Neural cell (in vitro differentiated cells): Measurements from ENCODE around the gene SKOR1. TPM values are rescaled to one million over a fixed set of nuclear protein-coding genes. Genes with fewer than 3 reads are reported as not detected.

Source experiments
- H2AFZ ChIP-seq: fragments of 200-600, 300-800 bp; sonication (generic), shearing (Covaris generic); 2 replicates; pipeline ENCODE4 v1.6.0; 2014; ENCODE audit warnings: low read depth, mild to moderate bottlenecking, antibody characterized with exemption, low read length, moderate library complexity
- H3F3A ChIP-seq: fragments of 200-600 bp; shearing (Covaris generic); 2 replicates; pipeline ENCODE4 v1.6.1; 2016; ENCODE audit warnings: mild to moderate bottlenecking, moderate library complexity, mixed read lengths, antibody characterized with exemption, low read length; ENCODE audit not compliant: insufficient read depth, poor library complexity, severe bottlenecking
- H3K27ac ChIP-seq: fragments of 200-600, 300-800 bp; sonication (generic), shearing (Covaris generic); 2 replicates; pipeline ENCODE4 v1.5.1; 2014; ENCODE audit warnings: mild to moderate bottlenecking, low read length, moderate library complexity
- H3K27me3 ChIP-seq: fragments of 300-800, 200-600 bp; sonication (generic), shearing (Covaris generic); 2 replicates; pipeline ENCODE4 v1.6.0; 2014; ENCODE audit warnings: mild to moderate bottlenecking, low read depth, low read length, moderate library complexity; ENCODE audit not compliant: insufficient read depth
- H3K36me3 ChIP-seq: fragments of 300-800, 200-600 bp; sonication (generic), shearing (Covaris generic); 2 replicates; pipeline ENCODE4 v1.5.1; 2014; ENCODE audit warnings: mild to moderate bottlenecking, antibody characterized with exemption, low read length, moderate library complexity; ENCODE audit not compliant: insufficient read depth
- H3K4me2 ChIP-seq: fragments of 300-800, 200-600 bp; sonication (generic), shearing (Covaris generic); 2 replicates; pipeline ENCODE4 v1.6.0; 2014; ENCODE audit warnings: mild to moderate bottlenecking, low read length
- H3K4me3 ChIP-seq: fragments of 300-800, 200-600 bp; sonication (generic), shearing (Covaris generic); 2 replicates; pipeline ENCODE4 v1.5.1; 2014; ENCODE audit warnings: mild to moderate bottlenecking, low read length, moderate library complexity
- H3K79me2 ChIP-seq: fragments of 200-600 bp; shearing (Covaris generic); replicated peaks from 2 replicates; pipeline ENCODE4 v1.6.0; 2014; ENCODE audit warnings: mild to moderate bottlenecking, low read length, moderate library complexity; ENCODE audit not compliant: insufficient read depth
- H3K9ac ChIP-seq: fragments of 300-800, 200-600 bp; sonication (generic), shearing (Covaris generic); 2 replicates; pipeline ENCODE4 v1.6.1; 2016; ENCODE audit warnings: mild to moderate bottlenecking, low read length, mixed read lengths
- H3K9me2 ChIP-seq: fragments of 200-600 bp; shearing (Covaris generic); 2 replicates; pipeline ENCODE4 v1.6.1; 2016; ENCODE audit warnings: mild to moderate bottlenecking, low read length, mixed read lengths; ENCODE audit not compliant: insufficient read depth
- H3K9me3 ChIP-seq: fragments of 200-600, 300-800 bp; sonication (generic), shearing (Covaris generic); 2 replicates; pipeline ENCODE4 v1.6.1; 2016; ENCODE audit warnings: mild to moderate bottlenecking, mixed run types, low read length, moderate library complexity, mixed read lengths
- H4K20me1 ChIP-seq: fragments of 200-600 bp; shearing (Covaris generic); 2 replicates; pipeline ENCODE4 v1.6.1; 2016; ENCODE audit warnings: mild to moderate bottlenecking, mixed run types; ENCODE audit not compliant: insufficient read depth
- EZH2 ChIP-seq: fragments of 200-600, 300-800 bp; shearing (Covaris generic), sonication (generic); IDR thresholded peaks from 2 replicates; pipeline ENCODE4 v1.6.1; 2014; ENCODE audit warnings: antibody characterized with exemption, low read length, borderline replicate concordance, mild to moderate bottlenecking; ENCODE audit not compliant: insufficient read depth, poor library complexity, severe bottlenecking
- MXI1 ChIP-seq: fragments of 450-650 bp; conservative IDR thresholded peaks from 2 replicates; pipeline ENCODE4 v1.6.1; 2014; ENCODE audit warnings: antibody characterized with exemption, mild to moderate bottlenecking; ENCODE audit not compliant: poor library complexity, severe bottlenecking
- REST ChIP-seq: IDR thresholded peaks from 2 replicates; pipeline ENCODE4 v1.6.1; 2012; ENCODE audit warnings: borderline replicate concordance
- TAF1 ChIP-seq: IDR thresholded peaks from 2 replicates; pipeline ENCODE4 v1.6.1; 2012; ENCODE audit warnings: low read depth
- polyA plus RNA-seq: library from polyadenylated mRNA; depleted of rRNA; stranded (reverse); fragments of >200 nt; gene quantifications from 2 replicates; pipeline ENCODE4 v1.2.3, GENCODE V29; 2014
- small RNA-seq, 3 experiments: library from RNA; depleted of rRNA; stranded (forward); fragments of <200 nt; gene quantifications; one replicate each; pipeline ENCODE3, GENCODE V24; 2012

Gene SKOR1
- polyA plus RNA-seq, 1 donor from 2014 or later: 0.81 TPM

GRCh38 chr15:67884009-67884408 is 58.7 kb downstream of the SKOR1 start:
- H4K20me1 ChIP-seq: no peaks in the 10 kb centered on the region
- no peak overlapping the region for H3K4me2 ChIP-seq
- no peak overlapping the region for H2AFZ ChIP-seq
- H3F3A ChIP-seq: no peaks in the 10 kb centered on the region
- no peaks in the 10 kb centered on the region for H3K9me2 ChIP-seq
- TF ChIP-seq TAF1 (no peak), MXI1 (no peak), EZH2 (no peak), REST (no peak)
- no peaks in the 10 kb centered on the region for H3K27me3 ChIP-seq
- H3K36me3 ChIP-seq: no peaks in the 10 kb centered on the region
- H3K9ac ChIP-seq: no peak overlapping the region
- no peak overlapping the region for H3K27ac ChIP-seq
- no peaks in the 10 kb centered on the region for H3K9me3 ChIP-seq
- no peak overlapping the region for H3K4me3 ChIP-seq
- H3K79me2 ChIP-seq: no peaks in the 10 kb centered on the region

Small RNA genes lying within 50 kb of the gene (small RNA-seq; reads per million reads assigned to genes)
- 0.07 to 4.1 (median 2.5) reads per million in 3 experiments for gene RNU6-1

Other genes starting within 250 kb of the SKOR1 start
- not detected in 2 replicates for gene RNU6-1, start 14.5 kb downstream of the SKOR1 start, polyA plus RNA-seq
- gene PIAS1, start 228.8 kb downstream of the SKOR1 start, polyA plus RNA-seq: 13.3 and 14.3 TPM in 2 replicates